Measurements from ENCODE around the gene SMIM24. TPM values are rescaled to one million over a fixed set of nuclear protein-coding genes. Genes with fewer than 3 reads are reported as not detected.

The SMIM24 gene
- total RNA-seq, 2 donors from 2014 or later, result not detected

- Histone ChIP-seq H3K27ac (ENCODE audit: low read depth, low read length) (peak overlapping the region; percentile 55), H3K9me3 (ENCODE audit: control insufficient read depth, low read length) (no peaks in the 10 kb centered on the region), H3K9ac (ENCODE audit: extremely low read depth, low read length, poor library complexity, severe bottlenecking) (no peak overlapping the region), H3K36me3 (ENCODE audit: control insufficient read depth, insufficient read depth, low read length) (no peaks in the 10 kb centered on the region), H3K27me3 (ENCODE audit: control insufficient read depth, insufficient read depth, low read length, poor library complexity, severe bottlenecking) (peaks cover 12% of the 10 kb centered on the region), H3K4me1 (ENCODE audit: control insufficient read depth, insufficient read depth, low read length) (peaks cover 8% of the 10 kb centered on the region), H3K4me3 (ENCODE audit: low read length) (no peak overlapping the region)
- Mint-ChIP-seq H3K27me3 (ENCODE audit: insufficient read depth) (peaks cover 15% of the 10 kb centered on the region), H3K9me3 (no peaks in the 10 kb centered on the region), H3K4me1 (peaks cover 10% of the 10 kb centered on the region), H3K27ac (no peak overlapping the region), H3K36me3 (ENCODE audit: low read depth) (no peaks in the 10 kb centered on the region), H3K4me3 (peak overlapping the region; percentile 38)
- DNase-seq, result peak; percentile 76
- TF ChIP-seq CTCF (conservative IDR thresholded peaks at IDR 0.05), result no peak
- 43 to 68% methylated on average over 4 to 19 of the region's 19 CpGs for WGBS, 2 experiments (ENCODE audit: insufficient coverage in 1 of 2, insufficient read length in 1 of 2)
Measured at GRCh38 chr19:3458229-3459088, 21.9 kb downstream of the SMIM24 start.

- Mint-ChIP-seq H3K27ac (no peak overlapping the region), H3K4me3 (no peak overlapping the region)
- no peak overlapping the region for H3K4me3 ChIP-seq (ENCODE audit: low read length)
Measured at GRCh38 chr19:3457528-3458228, 22.6 kb downstream of the SMIM24 start.

More at GRCh38 chr19:3457528-3458228, 22.6 kb downstream of the SMIM24 start:
- no peak overlapping the region for H3K9ac ChIP-seq (ENCODE audit: extremely low read depth, low read length, poor library complexity, severe bottlenecking)
- H3K27ac ChIP-seq (ENCODE audit: low read depth, low read length), result no peak overlapping the region
- Mint-ChIP-seq H3K27me3 (ENCODE audit: insufficient read depth) (peaks cover 11% of the 10 kb centered on the region), H3K9me3 (no peaks in the 10 kb centered on the region), H3K4me1 (peaks cover 8% of the 10 kb centered on the region), H3K36me3 (ENCODE audit: low read depth) (no peaks in the 10 kb centered on the region)
- no peaks in the 10 kb centered on the region for H3K36me3 ChIP-seq (ENCODE audit: control insufficient read depth, insufficient read depth, low read length)
- 28 to 51% methylated on average over 6 to 22 of the region's 22 CpGs for WGBS, 2 experiments (ENCODE audit: insufficient coverage in 1 of 2, insufficient read length in 1 of 2)
- TF ChIP-seq CTCF (conservative IDR thresholded peaks at IDR 0.05), result no peak
- peaks cover 8% of the 10 kb centered on the region for H3K4me1 ChIP-seq (ENCODE audit: control insufficient read depth, insufficient read depth, low read length)
- H3K9me3 ChIP-seq (ENCODE audit: control insufficient read depth, low read length), result no peaks in the 10 kb centered on the region
- DNase-seq, result peak; percentile 73
- H3K27me3 ChIP-seq (ENCODE audit: control insufficient read depth, insufficient read depth, low read length, poor library complexity, severe bottlenecking), result peaks cover 5% of the 10 kb centered on the region
